Effector CD8-positive, alpha-beta T cell (primary cell): Measurements from ENCODE around the gene PRR20A.
"Not testable (repeated sequence)": the region's sequence is repeated elsewhere in the genome, so short reads cannot be mapped to it uniquely, and the experiment has no call there.

Source experiments
- DNase-seq: peaks from one replicate; lab custom pipeline; 2025; lab: John Stamatoyannopoulos, UW
- total RNA-seq, 4 experiments: gene quantifications; one replicate each; lab custom pipeline; 2026; lab: John Stamatoyannopoulos, UW

Gene PRR20A
- total RNA-seq: 0 reads per million in 4 experiments

DNA sequence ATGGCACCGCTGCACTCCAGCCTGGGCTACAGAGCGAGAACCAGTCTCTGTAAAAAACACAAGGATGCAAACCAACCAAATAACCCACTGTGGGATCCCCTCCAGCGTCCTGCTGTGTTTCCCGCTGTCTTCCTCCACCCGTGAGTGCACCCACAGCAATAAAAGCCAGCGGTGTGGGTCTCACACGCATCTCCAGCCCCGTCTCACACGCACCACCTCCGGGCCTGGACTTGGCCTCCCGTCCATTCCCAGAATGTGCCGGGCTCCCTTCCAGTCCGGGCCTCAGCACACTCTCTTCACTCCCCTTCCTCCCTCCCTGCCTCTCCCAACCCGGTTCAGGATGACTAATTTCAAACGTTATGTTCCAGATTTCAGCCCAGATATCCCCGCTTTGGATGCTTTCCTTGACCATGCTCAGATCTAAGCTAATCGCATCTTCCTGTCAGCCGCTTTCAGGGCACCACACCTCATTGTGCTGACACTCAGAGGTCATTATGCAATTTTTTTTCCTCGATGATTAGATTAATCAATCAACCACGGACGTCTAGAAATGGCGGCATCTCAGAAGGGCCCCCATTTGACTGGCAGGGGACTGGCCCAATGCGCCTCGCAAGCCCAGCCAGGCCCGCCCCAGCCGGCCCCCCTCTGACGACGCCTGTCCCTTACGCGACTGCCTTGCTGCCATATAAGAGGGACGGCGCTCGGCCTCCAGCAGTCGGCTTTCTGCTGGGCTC, at the start of gene PRR20A:
TSS of gene PRR20A (plus strand) at position 684 of the 734 bp plus-strand sequence. CDS start 387 bp downstream, outside the sequence.
- not testable (repeated sequence) for DNase-seq

GRCh38 chr13:57114945-57115344, 25.8 kb upstream of the PRR20A start:
- DNase-seq: no peak

DNA sequence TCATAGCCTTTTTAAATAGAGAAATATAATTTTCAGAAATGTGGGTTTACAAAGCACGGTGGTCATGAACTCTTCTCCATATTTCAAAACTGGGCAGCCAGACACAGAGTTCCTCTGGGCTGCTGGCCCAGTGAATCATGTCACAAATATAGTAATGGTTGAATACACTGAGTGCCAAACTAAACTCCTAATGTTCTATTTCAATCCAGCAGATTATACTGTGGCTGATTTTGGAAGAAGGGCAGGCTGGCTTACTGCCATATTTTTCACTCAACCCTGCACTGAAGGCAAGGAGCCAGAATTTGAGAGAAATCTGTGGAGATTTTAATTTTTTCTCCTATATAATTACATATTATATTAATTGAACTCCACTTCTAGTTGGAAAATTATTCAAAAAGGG, 17.0 kb upstream of the PRR20A start:
- no peak for DNase-seq

DNA sequence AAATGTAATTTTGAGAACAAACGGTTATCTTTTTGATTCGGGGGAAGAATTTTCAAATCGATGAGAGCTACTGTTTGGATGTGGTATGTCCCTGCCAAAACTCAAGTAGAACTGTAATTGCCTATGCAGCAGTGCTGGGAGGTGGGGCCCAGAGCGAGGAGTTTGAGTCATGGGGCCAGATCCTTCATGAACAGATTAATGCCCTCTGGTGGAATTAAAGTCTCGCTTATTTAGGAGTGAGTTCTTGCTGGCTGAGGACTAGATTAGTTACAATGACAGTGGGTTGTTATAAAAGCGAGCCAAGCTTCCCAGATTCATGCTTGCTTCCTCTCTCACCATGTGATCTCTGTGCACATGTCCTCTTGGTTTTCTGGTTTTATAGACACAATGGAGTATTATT, 11.8 kb upstream of the PRR20A start:
- no peak for DNase-seq

GRCh38 chr13:57136093-57136492, 4.6 kb upstream of the PRR20A start:
- DNase-seq: no peak

- DNase-seq: no peak
Observed at GRCh38 chr13:57137585-57137984, 3.1 kb upstream of the PRR20A start.

DNA sequence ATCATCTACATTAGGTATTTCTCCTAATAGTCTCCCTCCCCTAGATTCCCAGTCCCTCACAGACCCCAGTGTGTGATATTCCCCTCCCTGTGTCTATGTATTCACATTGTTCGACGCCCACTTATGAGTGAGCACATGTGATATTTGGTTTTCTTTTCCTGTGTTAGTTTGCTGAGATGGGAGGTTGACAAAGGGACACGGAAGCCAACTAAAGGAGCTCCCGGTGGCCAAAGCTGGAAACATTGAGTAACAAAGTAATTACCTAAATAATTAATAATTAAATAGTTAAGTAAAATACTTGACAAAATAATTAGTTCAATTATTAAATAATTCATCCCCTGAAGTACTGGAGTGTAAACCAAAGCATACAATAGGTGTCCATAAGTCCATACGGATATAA, 1.7 kb upstream of the PRR20A start:
- no peak for DNase-seq

DNA sequence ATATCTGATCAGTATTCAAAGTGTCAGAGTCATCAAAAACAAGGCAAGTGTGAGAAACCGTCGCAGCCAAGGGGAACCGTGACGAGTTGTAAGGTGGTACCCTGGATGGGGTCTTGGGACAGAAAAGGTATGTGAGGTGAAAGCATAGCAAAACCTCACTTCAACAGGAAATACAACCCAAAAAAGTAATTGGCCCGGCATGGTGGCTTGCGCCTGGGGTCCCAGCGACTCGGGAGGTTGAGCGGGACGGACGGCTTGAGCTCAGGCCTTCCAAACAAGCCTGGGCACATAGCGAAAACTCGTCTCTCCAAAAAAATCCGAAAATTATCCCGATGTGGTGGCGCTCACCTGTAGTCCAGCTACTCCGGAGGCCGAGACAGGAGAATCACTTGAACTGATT, 937 bp upstream of the PRR20A start:
- not testable (repeated sequence) for DNase-seq

GRCh38 chr13:57147188-57147587, 6.5 kb downstream of the PRR20A start, which contains the start of gene PRR20B:
Gene PRR20B, plus strand, starts transcription at chr13:57147488. Its CDS starts 387 bp downstream, at chr13:57147875.
- not testable (repeated sequence) for DNase-seq

GRCh38 chr13:57148106-57148505, 7.4 kb downstream of the PRR20A start:
- DNase-seq: not testable (repeated sequence)

- not testable (repeated sequence) for DNase-seq
Observed at GRCh38 chr13:57153761-57154160, 13.0 kb downstream of the PRR20A start, which contains the start of gene PRR20C. Gene PRR20C, plus strand, starts transcription at chr13:57154061. Its CDS starts 387 bp downstream, at chr13:57154448.

DNA sequence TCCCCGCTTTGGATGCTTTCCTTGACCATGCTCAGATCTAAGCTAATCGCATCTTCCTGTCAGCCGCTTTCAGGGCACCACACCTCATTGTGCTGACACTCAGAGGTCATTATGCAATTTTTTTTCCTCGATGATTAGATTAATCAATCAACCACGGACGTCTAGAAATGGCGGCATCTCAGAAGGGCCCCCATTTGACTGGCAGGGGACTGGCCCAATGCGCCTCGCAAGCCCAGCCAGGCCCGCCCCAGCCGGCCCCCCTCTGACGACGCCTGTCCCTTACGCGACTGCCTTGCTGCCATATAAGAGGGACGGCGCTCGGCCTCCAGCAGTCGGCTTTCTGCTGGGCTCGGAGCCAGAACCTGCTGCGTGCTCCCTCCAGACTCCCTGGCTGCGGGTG, 19.6 kb downstream of the PRR20A start, which contains the start of gene PRR20D:
TSS of gene PRR20D (plus strand) at position 301 of the 400 bp plus-strand sequence. CDS start 387 bp downstream, outside the sequence.
- DNase-seq: not testable (repeated sequence)

DNA sequence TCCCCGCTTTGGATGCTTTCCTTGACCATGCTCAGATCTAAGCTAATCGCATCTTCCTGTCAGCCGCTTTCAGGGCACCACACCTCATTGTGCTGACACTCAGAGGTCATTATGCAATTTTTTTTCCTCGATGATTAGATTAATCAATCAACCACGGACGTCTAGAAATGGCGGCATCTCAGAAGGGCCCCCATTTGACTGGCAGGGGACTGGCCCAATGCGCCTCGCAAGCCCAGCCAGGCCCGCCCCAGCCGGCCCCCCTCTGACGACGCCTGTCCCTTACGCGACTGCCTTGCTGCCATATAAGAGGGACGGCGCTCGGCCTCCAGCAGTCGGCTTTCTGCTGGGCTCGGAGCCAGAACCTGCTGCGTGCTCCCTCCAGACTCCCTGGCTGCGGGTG, 26.2 kb downstream of the PRR20A start, which contains the start of gene PRR20E:
TSS of gene PRR20E (plus strand) at position 301 of the 400 bp plus-strand sequence. CDS start 387 bp downstream, outside the sequence.
- not testable (repeated sequence) for DNase-seq

GRCh38 chr13:57191667-57192066, 50.9 kb downstream of the PRR20A start:
- DNase-seq: no peak
